ENCODE measurements around the gene METTL4. TPM values are rescaled to one million over a fixed set of nuclear protein-coding genes. Genes with fewer than 3 reads are reported as not detected.

METTL4 gene
- polyA plus RNA-seq, 1 experiment = 12.7 TPM

GRCh38 chr18:2494921-2495320 is 76.4 kb downstream of the METTL4 start:
- Histone ChIP-seq H3K9me3 (ENCODE audit: control insufficient read depth, insufficient read depth, low read length) (no peaks in the 10 kb centered on the region), H3K27ac (ENCODE audit: low read depth, low read length) (no peak overlapping the region), H3K4me3 (ENCODE audit: low read depth, low read length) (no peak overlapping the region), H3K27me3 (ENCODE audit: control insufficient read depth, insufficient read depth, low read length) (no peaks in the 10 kb centered on the region)
- TF ChIP-seq CTCF (IDR thresholded peaks at IDR 0.05; ENCODE audit: low read depth, low read length) = no peak
- ChIA-PET CTCF (no interaction called here), POLR2A (no interaction called here)
- DNase-seq (ENCODE audit: low read depth, low spot score) = no peak

Small RNA genes lying within 50 kb of the gene (small RNA-seq; reads per million reads assigned to genes)
- gene RF00019 (ENCODE audit: insufficient read length, low read depth) (not detected), gene RF01233 (ENCODE audit: insufficient read length, low read depth) (not detected)

Other genes with a start within 250 kb of the METTL4 start
- 6.4 and 10.2 TPM in 2 replicates for gene NDC80, start 52 bp upstream of the METTL4 start, polyA plus RNA-seq (2011; rRNA removed)
- gene SMCHD1, start 84.2 kb upstream of the METTL4 start, polyA plus RNA-seq (2011; rRNA removed) = 24.4 and 37.2 TPM in 2 replicates

All from AG04450 (cell line).